OCI-LY7 (cell line): Measurements from ENCODE around the gene DDX56. TPM values are rescaled to one million over a fixed set of nuclear protein-coding genes. Genes with fewer than 3 reads are reported as not detected.

Source experiments
- BruUV-seq: library from RNA; stranded (reverse); fragments of 400-500 nt; replicated peaks from 2 replicates; lab custom pipeline; 2021; lab: Mats Ljungman, UMichigan
- CTCF ChIA-PET: fragments of 300-600 bp; sonication (Branson Sonifier 250); formaldehyde crosslinking; loops from one replicate; lab custom pipeline; 2022; ENCODE audit warnings: antibody characterized with exemption; ENCODE audit not compliant: unreplicated experiment; lab: Charles Lee
- POLR2A ChIA-PET: fragments of 300-600 bp; sonication (Branson Sonifier 250); formaldehyde crosslinking; loops from one replicate; lab custom pipeline; 2022; ENCODE audit warnings: antibody characterized with exemption; lab: Charles Lee
- DNase-seq: peaks from one replicate; pipeline ENCODE4 v3.0.0-alpha.2; 2015; ENCODE audit warnings: low spot score
- H2AFZ ChIP-seq: fragments of 200-600 bp; sonication (generic), shearing (Covaris generic); 2 replicates; pipeline ENCODE4 v1.6.1; 2014; ENCODE audit warnings: mild to moderate bottlenecking, antibody characterized with exemption, low read length, moderate library complexity
- H3K27ac ChIP-seq: fragments of 200-600 bp; sonication (generic); 2 replicates; pipeline ENCODE4 v1.5.1; 2014; ENCODE audit warnings: mixed run types, low read depth, mild to moderate bottlenecking, moderate library complexity, low read length, inconsistent platforms; ENCODE audit not compliant: poor library complexity, severe bottlenecking
- H3K36me3 ChIP-seq: fragments of 200-600 bp; sonication (generic); 2 replicates; pipeline ENCODE4 v1.6.1; 2014; ENCODE audit warnings: mild to moderate bottlenecking, antibody characterized with exemption, low read length, moderate library complexity, mixed read lengths; ENCODE audit not compliant: insufficient read depth
- H3K4me1 ChIP-seq: fragments of 200-600 bp; sonication (generic); 2 replicates; pipeline ENCODE4 v1.5.1; 2014; ENCODE audit warnings: mild to moderate bottlenecking, low read length; ENCODE audit not compliant: insufficient read depth, poor library complexity, severe bottlenecking
- H3K4me2 ChIP-seq: fragments of 200-600 bp; sonication (generic); 2 replicates; pipeline ENCODE4 v1.6.1; 2014; ENCODE audit warnings: mild to moderate bottlenecking, low read length
- H3K4me3 ChIP-seq: fragments of 200-600 bp; sonication (generic); 2 replicates; pipeline ENCODE4 v1.5.1; 2014; ENCODE audit warnings: mild to moderate bottlenecking, low read depth, low read length; ENCODE audit not compliant: poor library complexity, severe bottlenecking
- H3K79me2 ChIP-seq: fragments of 200-600 bp; sonication (generic); 2 replicates; pipeline ENCODE4 v1.6.1; 2016; ENCODE audit warnings: low read depth, mild to moderate bottlenecking, low read length, moderate library complexity, mixed read lengths; ENCODE audit not compliant: insufficient read depth
- H3K9me2 ChIP-seq: fragments of 200-600 bp; sonication (generic); 2 replicates; pipeline ENCODE4 v1.6.1; 2016; ENCODE audit warnings: mild to moderate bottlenecking, low read length, mixed read lengths; ENCODE audit not compliant: insufficient read depth
- H3K9me3 ChIP-seq: fragments of 200-600 bp; sonication (generic); 2 replicates; pipeline ENCODE4 v1.6.1; 2014; ENCODE audit warnings: mild to moderate bottlenecking, mixed run types, low read length, mixed read lengths
- H4K20me1 ChIP-seq: fragments of 200-600 bp; sonication (generic); 2 replicates; pipeline ENCODE4 v1.6.1; 2014; ENCODE audit warnings: mild to moderate bottlenecking, antibody characterized with exemption, low read length, moderate library complexity, mixed read lengths; ENCODE audit not compliant: insufficient read depth
- EZH2phosphoT487 ChIP-seq: fragments of 200-600 bp; sonication (generic); IDR thresholded peaks from 2 replicates; pipeline ENCODE4 v1.6.1; 2018; ENCODE audit warnings: low read depth, borderline replicate concordance, mild to moderate bottlenecking, mixed run types, antibody characterized with exemption, low read length, moderate library complexity, mixed read lengths
- intact Hi-C: fragments of 100-400 bp; cut with micrococcal nuclease; formaldehyde crosslinking; loops from one replicate; pipeline ENCODE4 v1.10.0; 2022; ENCODE audit not compliant: unreplicated experiment
- total RNA-seq, 2 experiments: library from RNA; depleted of rRNA in 1 of 2; stranded (reverse); fragments of >200 nt in 1 of 2; shearing (Covaris generic) in 1 of 2; gene quantifications; 2 replicates each; pipeline ENCODE4 v1.2.3, GENCODE V29; 2014 to 2022
- TF ChIP-seq, protein P1 (sequence below): fragments of 200-600 bp; sonication (generic); conservative IDR thresholded peaks from 2 replicates; pipeline ENCODE4 v1.5.1; 2014; ENCODE audit warnings: mild to moderate bottlenecking, antibody characterized with exemption, low read length, moderate library complexity, mixed read lengths

Gene DDX56
- total RNA-seq, 2 experiments from 2014 or later: 89.2 to 95.4 TPM

DNA sequence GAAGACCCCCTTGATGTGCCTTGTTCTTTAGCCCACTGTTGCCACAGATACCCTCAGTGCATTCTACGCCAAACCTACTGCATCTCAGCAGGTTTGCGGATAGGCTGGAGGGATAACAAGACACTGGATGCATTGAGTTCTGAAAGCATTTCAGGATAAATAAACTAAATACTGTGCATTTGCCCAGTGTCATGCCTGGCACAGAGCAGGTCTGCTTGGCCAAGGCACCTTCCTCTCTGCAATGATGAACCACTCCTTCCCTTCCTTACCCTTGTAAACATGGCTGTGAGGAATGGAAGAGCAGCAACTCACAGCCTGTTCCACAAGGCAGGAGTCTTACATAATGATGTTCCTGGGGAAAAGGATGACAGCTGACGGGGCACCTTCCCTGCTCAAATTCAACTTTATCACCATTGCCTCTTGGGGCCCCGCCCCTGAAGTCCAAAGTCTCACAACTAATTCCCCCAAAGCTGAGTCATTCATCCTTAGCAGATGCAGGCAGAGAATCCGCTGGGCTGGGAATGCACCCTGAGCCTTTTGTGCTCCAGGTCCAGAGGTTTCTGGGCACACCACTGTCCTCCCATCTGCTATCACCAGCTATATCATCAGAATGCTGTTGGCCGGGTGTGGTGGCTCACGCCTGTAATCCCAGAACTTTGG lies 11.6 kb downstream of the DDX56 start:
- Histone ChIP-seq H2AFZ (no peak overlapping the region), H3K27ac (no peak overlapping the region), H3K4me1 (no peaks in the 10 kb centered on the region), H3K4me3 (no peak overlapping the region), H3K4me2 (no peak overlapping the region), H3K79me2 (no peaks in the 10 kb centered on the region), H4K20me1 (no peaks in the 10 kb centered on the region; the same call in 1 of the 2 replicates), H3K36me3 (peaks cover 36% of the 10 kb centered on the region), H3K9me3 (no peaks in the 10 kb centered on the region), H3K9me2 (no peaks in the 10 kb centered on the region)
- no peak for DNase-seq
- BruUV-seq: no TSS peak
- no peak for TF ChIP-seq EZH2phosphoT487
- TF ChIP-seq, protein P1, sequence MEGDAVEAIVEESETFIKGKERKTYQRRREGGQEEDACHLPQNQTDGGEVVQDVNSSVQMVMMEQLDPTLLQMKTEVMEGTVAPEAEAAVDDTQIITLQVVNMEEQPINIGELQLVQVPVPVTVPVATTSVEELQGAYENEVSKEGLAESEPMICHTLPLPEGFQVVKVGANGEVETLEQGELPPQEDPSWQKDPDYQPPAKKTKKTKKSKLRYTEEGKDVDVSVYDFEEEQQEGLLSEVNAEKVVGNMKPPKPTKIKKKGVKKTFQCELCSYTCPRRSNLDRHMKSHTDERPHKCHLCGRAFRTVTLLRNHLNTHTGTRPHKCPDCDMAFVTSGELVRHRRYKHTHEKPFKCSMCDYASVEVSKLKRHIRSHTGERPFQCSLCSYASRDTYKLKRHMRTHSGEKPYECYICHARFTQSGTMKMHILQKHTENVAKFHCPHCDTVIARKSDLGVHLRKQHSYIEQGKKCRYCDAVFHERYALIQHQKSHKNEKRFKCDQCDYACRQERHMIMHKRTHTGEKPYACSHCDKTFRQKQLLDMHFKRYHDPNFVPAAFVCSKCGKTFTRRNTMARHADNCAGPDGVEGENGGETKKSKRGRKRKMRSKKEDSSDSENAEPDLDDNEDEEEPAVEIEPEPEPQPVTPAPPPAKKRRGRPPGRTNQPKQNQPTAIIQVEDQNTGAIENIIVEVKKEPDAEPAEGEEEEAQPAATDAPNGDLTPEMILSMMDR: no peak
- intact Hi-C loops: no loop called here
- ChIA-PET POLR2A (interaction anchor here (2.0 kb wide), 1 partner anchor 12 kb away, joined by 4 read pairs; the partner anchor contains the start of gene DDX56), CTCF (interaction anchor here (0.6 kb wide), 1 partner anchor 272 kb away, joined by 3 read pairs; no protein-coding TSS in a partner anchor)

DNA sequence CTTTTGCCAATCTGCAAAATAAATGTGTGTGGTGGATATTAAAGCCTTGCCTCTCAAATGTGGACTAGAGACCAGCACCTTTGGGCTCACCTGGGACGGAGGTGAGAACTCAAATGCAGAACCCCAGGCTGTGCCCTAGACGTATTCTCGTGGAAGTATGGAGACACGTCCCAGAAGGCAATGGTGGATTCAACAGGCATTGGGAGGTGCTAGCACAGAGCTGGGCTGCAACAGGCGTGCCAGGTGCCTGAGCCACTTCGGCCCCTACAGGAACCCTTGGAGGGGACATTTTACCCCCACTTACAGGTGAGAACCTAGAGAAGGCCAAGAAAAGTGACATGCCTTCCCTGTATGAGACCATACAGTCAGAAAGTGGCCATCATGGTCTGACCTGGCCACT lies 12.2 kb downstream of the DDX56 start:
- Histone ChIP-seq H3K9me2 (no peaks in the 10 kb centered on the region), H3K4me2 (no peak overlapping the region), H2AFZ (no peak overlapping the region), H3K4me1 (no peaks in the 10 kb centered on the region), H3K9me3 (no peaks in the 10 kb centered on the region), H3K36me3 (peaks cover 32% of the 10 kb centered on the region), H4K20me1 (no peaks in the 10 kb centered on the region; the same call in 1 of the 2 replicates), H3K27ac (no peak overlapping the region), H3K79me2 (no peaks in the 10 kb centered on the region), H3K4me3 (no peak overlapping the region)
- TF ChIP-seq, protein P1: no peak
- no peak for TF ChIP-seq EZH2phosphoT487
- DNase-seq: no peak
- intact Hi-C loops: no loop called here
- BruUV-seq: no TSS peak
- ChIA-PET CTCF (no interaction called here), POLR2A (interaction anchor here (2.0 kb wide), 1 partner anchor 12 kb away, joined by 4 read pairs; the partner anchor contains the start of gene DDX56)

DNA sequence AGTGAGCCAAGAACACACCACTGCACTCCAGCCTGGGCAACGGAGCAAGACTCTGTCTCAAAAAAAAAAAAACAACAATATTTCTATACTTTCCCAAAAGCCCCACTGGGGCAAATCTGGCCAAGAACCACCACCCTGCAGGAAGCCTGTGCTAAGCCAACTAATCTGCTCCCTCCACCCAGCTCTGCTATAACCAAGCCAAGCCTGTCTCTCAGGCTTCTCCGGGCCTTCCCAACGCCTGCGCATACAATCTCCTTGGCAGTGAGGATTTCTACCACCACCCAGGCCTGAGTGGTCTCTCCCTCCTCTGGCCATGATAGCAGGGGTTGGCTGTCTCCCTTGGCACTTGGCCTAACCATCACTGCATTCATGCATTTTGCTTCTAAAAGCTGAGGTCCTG lies 14.2 kb downstream of the DDX56 start:
- Histone ChIP-seq H3K4me2 (no peak overlapping the region), H3K4me1 (peaks cover 5% of the 10 kb centered on the region), H3K79me2 (no peaks in the 10 kb centered on the region), H3K9me3 (no peaks in the 10 kb centered on the region), H4K20me1 (no peaks in the 10 kb centered on the region), H2AFZ (no peak overlapping the region), H3K27ac (no peak overlapping the region), H3K9me2 (no peaks in the 10 kb centered on the region), H3K4me3 (no peak overlapping the region), H3K36me3 (peaks cover 13% of the 10 kb centered on the region)
- TF ChIP-seq EZH2phosphoT487: no peak
- TF ChIP-seq, protein P1: no peak
- no TSS peak for BruUV-seq
- ChIA-PET POLR2A (interaction anchor here (1.2 kb wide), 1 partner anchor 14 kb away, joined by 5 read pairs; the partner anchor contains the start of gene DDX56), CTCF (interaction anchor here (0.6 kb wide), 1 partner anchor 207 kb away, joined by 3 read pairs; no protein-coding TSS in a partner anchor)
- DNase-seq: no peak
- intact Hi-C loops: no loop called here
